ENCODE measurements around the gene MN1. TPM values are rescaled to one million over a fixed set of nuclear protein-coding genes. Genes with fewer than 3 reads are reported as not detected.
A peak's percentile ranks its signal among the peaks of the same experiment; 100 is the strongest.

The MN1 gene
- total and polyA plus RNA-seq, 2 of the 4 experiments (the other 2 are of a cell fraction): 0.36 to 1.3 TPM

GRCh38 chr22:27835446-27835845 lies 33.9 kb upstream of the MN1 start:
- no peak overlapping the region; the same call in 1 of the 2 replicates for H3K14ac ChIP-seq (replicated peaks; ENCODE audit: low read depth, low read length)
- in situ Hi-C loops (cut with MboI; ENCODE audit: low sequenced_read_pairs): no loop called here
- no peaks in the 10 kb centered on the region for H3K27me3 ChIP-seq (ENCODE audit: control insufficient read depth, insufficient read depth, low read length)
- no peak overlapping the region for H3K4me3 ChIP-seq (ENCODE audit: insufficient read depth, low read depth, low read length)
- no peak overlapping the region for H2AK9ac ChIP-seq (replicated peaks; ENCODE audit: low read depth, low read length, poor library complexity)
- dilution Hi-C loops (cut with HindIII; ENCODE audit: low sequenced_read_pairs, unreplicated experiment): no loop called here
- H3K4me2 ChIP-seq (ENCODE audit: low read depth, low read length): peak overlapping the region; percentile 4
- TF ChIP-seq POLR2A (IDR thresholded peaks at IDR 0.05; ENCODE audit: low read depth, low read length) (no peak), BHLHE40 (IDR thresholded peaks at IDR 0.05; ENCODE audit: low read depth, low read length) (0 out of 2 replicates have a peak, but pooled peaks have one; percentile 26)
- H3K27ac ChIP-seq (ENCODE audit: insufficient read depth, low read length): no peak overlapping the region
- intact Hi-C loops (cut with micrococcal nuclease): no loop called here
- peaks cover 5% of the 10 kb centered on the region; the same call in 1 of the 2 replicates for H3K4me1 ChIP-seq (ENCODE audit: control insufficient read depth, insufficient read depth, low read length)
- no peak overlapping the region for H3K56ac ChIP-seq (ENCODE audit: extremely low read depth, insufficient read depth, low read length)
- H2AK5ac ChIP-seq (ENCODE audit: low read depth, low read length): peak overlapping the region; percentile 54; the same call in 1 of the 2 replicates
- WGBS, 2 experiments (ENCODE audit: extremely low coverage in 2 of 2, insufficient read length in 1 of 2): no CpG with 5 or more reads among the region's 6 CpGs
- H4K8ac ChIP-seq (ENCODE audit: low read depth in 2 of 2, low read length in 2 of 2): peak overlapping the region in 1 of 2 experiments; percentile 68; a peak in 1 of 4 replicates
- DNase-seq (peak; percentile 41), ATAC-seq (ENCODE audit: low read depth) (peak; percentile 71)
- H3K9me1 ChIP-seq (ENCODE audit: insufficient read depth, low read length): peaks cover 7% of the 10 kb centered on the region
- H3K9ac ChIP-seq (ENCODE audit: low read depth, low read length): no peak overlapping the region
- ChIA-PET CTCF (no interaction called here), POLR2A (ENCODE audit: unreplicated experiment) (no interaction called here)
- no peaks in the 10 kb centered on the region for H3K79me1 ChIP-seq (ENCODE audit: low read depth in 1 of 2, low read length in 2 of 2)
- H3K18ac ChIP-seq (ENCODE audit: low read depth, low read length): no peak overlapping the region
- H4K20me1 ChIP-seq (ENCODE audit: insufficient read depth, low read length): no peaks in the 10 kb centered on the region
- H3K36me3 ChIP-seq (ENCODE audit: control insufficient read depth, insufficient read depth, low read length): no peaks in the 10 kb centered on the region
- peak overlapping the region; percentile 35 for H3K23ac ChIP-seq (ENCODE audit: low read depth, low read length)
- H4K91ac ChIP-seq (ENCODE audit: insufficient read depth, low read depth, low read length): peak overlapping the region; percentile 50; the same call in 1 of the 2 replicates
- H2BK120ac ChIP-seq (ENCODE audit: low read depth, low read length): peak overlapping the region; percentile 79
- BruUV-seq (replicated peaks): no TSS peak
- H4K5ac ChIP-seq (ENCODE audit: low read depth, low read length): no peak overlapping the region; the same call in 1 of the 2 replicates
- H3K4ac ChIP-seq (ENCODE audit: low read depth, low read length): peak overlapping the region; percentile 72
- H2BK15ac ChIP-seq (ENCODE audit: low read depth, low read length): no peak overlapping the region
- H3K9me3 ChIP-seq (ENCODE audit: control insufficient read depth, insufficient read depth, low read length): peaks cover 3% of the 10 kb centered on the region; the same call in 1 of the 2 replicates
- H2BK20ac ChIP-seq (ENCODE audit: low read depth, low read length): peak overlapping the region; percentile 40
- no peak overlapping the region for H2BK5ac ChIP-seq (ENCODE audit: low read depth, low read length, poor library complexity, severe bottlenecking)
- H2AFZ ChIP-seq (replicated peaks; ENCODE audit: low read length, poor library complexity): peak overlapping the region; percentile 56
